AG09309 (cell line): Measurements from ENCODE around the gene SLC1A4.

Experiments used
- DNase-seq: peaks from one replicate; pipeline ENCODE4 v3.0.0-alpha.2; 2010; ENCODE audit warnings: low read depth
- H3K4me3 ChIP-seq: 2 replicates; pipeline ENCODE4 v1.5.1; 2011; ENCODE audit warnings: mild to moderate bottlenecking, low read depth, low read length, moderate library complexity; ENCODE audit not compliant: control insufficient read depth
- CTCF ChIP-seq: IDR thresholded peaks from 2 replicates; pipeline ENCODE4 v1.5.1; 2011; ENCODE audit warnings: mild to moderate bottlenecking, low read depth, low read length, inconsistent platforms; ENCODE audit not compliant: insufficient read depth, control insufficient read depth; ENCODE audit errors: missing control alignments

The SLC1A4 gene

GRCh38 chr2:64982932-64983331 lies 6.3 kb upstream of the SLC1A4 start:
- no peak overlapping the region for H3K4me3 ChIP-seq
- no peak for TF ChIP-seq CTCF
- DNase-seq = no peak

DNA sequence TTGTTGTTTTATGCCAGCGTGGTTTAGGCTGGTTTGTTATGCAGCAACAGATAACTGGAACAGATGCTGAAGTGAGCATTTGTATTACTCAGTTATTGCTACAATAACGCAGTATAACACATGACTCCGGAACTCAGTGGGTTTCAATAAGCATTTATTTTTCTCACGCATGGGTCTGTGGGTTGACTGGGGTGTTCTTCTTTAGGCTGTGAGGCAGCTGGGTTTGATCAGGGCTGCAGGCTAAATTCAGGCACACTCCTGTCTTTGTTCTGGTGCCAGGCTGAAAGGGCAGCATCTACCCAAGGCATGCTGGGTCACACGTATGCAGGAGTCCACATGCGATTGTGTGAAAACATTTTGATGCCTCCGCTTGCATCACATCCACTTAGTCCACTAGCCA lies 3.8 kb upstream of the SLC1A4 start:
- TF ChIP-seq CTCF = no peak
- no peak overlapping the region for H3K4me3 ChIP-seq
- no peak for DNase-seq

GRCh38 chr2:64987001-64987955 lies 1.9 kb upstream of the SLC1A4 start:
- TF ChIP-seq CTCF = no peak
- H3K4me3 ChIP-seq = peak overlapping the region; percentile 74
- DNase-seq = no peak

GRCh38 chr2:64987956-64988419 lies 1.2 kb upstream of the SLC1A4 start:
- DNase-seq = peak; percentile 84
- peak overlapping the region; percentile 74 for H3K4me3 ChIP-seq
- TF ChIP-seq CTCF = no peak

- peak; percentile 72 for DNase-seq
- peak; percentile 36 for TF ChIP-seq CTCF
Observed at GRCh38 chr2:64988420-64989125, 626 bp upstream of the SLC1A4 start.

DNA sequence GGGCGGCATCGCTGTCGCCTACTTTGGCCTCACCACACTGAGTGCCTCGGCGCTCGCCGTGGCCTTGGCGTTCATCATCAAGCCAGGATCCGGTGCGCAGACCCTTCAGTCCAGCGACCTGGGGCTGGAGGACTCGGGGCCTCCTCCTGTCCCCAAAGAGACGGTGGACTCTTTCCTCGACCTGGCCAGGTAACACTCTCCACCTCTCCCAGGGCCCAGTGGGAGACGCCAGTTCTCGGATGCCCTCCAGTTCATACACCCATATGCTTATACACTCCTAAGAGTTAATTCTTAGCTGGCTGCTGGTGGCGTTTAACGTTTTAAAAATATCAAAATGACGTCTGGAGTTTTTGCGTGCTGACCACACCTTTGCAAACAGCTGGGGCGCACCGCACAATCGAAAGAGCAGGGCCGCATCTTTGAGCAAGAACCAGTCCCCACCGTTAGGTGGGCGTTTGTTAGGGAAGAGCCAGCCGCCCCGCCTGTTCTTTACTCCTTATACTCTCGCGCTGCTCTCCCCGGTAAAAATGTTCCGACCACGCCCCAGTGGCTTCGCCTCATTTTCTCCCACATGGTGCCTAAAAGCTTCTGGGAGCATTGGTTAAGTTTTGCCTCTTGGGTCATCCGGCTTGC lies 899 bp downstream of the SLC1A4 start:
- no peak for DNase-seq
- peak overlapping the region; percentile 89 for H3K4me3 ChIP-seq
- TF ChIP-seq CTCF = no peak

More at GRCh38 chr2:64988420-64989125, 626 bp upstream of the SLC1A4 start:
- peak overlapping the region; percentile 74 for H3K4me3 ChIP-seq
